NCI-H2171 (cell line): ENCODE data around the gene ZNF574.

Source experiments
- DNase-seq: peaks from one replicate; lab custom pipeline; 2025; lab: John Stamatoyannopoulos, UW

Gene ZNF574

GRCh38 chr19:42102877-42103276 lies 26.9 kb downstream of the ZNF574 start:
- DNase-seq = no peak

- no peak for DNase-seq
Measured at GRCh38 chr19:42105368-42105767, 29.4 kb downstream of the ZNF574 start.

GRCh38 chr19:42108527-42109389 lies 32.8 kb downstream of the ZNF574 start:
- peak; percentile 69 for DNase-seq

DNA sequence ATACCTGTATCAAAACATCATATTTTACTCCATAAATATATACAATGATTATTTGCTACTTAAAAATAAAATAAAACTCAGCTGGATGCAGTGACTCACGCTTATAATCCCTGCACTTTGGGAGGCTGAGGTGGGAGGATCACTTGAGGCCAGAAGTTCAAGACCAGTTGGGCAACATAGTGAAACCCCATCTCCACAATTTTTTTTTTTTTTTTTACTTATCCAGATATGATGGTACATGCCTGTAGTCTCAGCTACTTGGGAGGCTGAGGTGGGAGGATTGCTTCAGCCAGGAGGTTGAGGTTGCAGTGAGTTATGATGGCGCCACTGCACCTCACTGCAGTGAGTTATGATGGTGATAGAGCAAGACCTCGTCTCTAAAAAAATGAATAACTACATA lies 33.9 kb downstream of the ZNF574 start:
- no peak for DNase-seq

GRCh38 chr19:42110658-42111057 lies 34.7 kb downstream of the ZNF574 start:
- DNase-seq = no peak

GRCh38 chr19:42111384-42111783 lies 35.4 kb downstream of the ZNF574 start:
- DNase-seq = no peak

- DNase-seq = no peak
Measured at GRCh38 chr19:42111811-42112210, 35.8 kb downstream of the ZNF574 start.

- peak; percentile 95 for DNase-seq
Measured at GRCh38 chr19:42113641-42114348, 37.8 kb downstream of the ZNF574 start.

GRCh38 chr19:42114412-42114811 lies 38.4 kb downstream of the ZNF574 start:
- DNase-seq = peak; percentile 52

GRCh38 chr19:42115219-42115618 lies 39.3 kb downstream of the ZNF574 start:
- DNase-seq = no peak

DNA sequence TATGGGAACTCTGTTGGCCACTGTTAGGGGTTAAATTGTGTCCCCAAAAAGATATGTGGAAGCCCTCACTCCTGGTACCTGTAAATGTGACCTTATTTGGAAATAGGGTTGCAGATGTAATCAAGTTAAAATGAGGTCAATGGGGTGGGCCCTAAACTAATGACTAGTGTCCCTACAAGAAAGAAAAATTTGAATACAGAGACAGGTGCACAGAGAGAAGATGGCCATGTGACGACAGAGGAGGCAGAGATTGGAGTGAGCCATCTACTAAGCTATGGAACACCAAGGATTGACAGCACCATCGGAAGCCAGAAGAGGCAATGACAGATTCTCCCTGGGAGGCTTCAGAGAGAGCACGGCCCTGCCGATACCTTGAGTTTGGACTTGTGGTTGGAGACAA lies 39.7 kb downstream of the ZNF574 start:
- DNase-seq = no peak

- DNase-seq = no peak
Measured at GRCh38 chr19:42116308-42117075, 40.5 kb downstream of the ZNF574 start.

DNA sequence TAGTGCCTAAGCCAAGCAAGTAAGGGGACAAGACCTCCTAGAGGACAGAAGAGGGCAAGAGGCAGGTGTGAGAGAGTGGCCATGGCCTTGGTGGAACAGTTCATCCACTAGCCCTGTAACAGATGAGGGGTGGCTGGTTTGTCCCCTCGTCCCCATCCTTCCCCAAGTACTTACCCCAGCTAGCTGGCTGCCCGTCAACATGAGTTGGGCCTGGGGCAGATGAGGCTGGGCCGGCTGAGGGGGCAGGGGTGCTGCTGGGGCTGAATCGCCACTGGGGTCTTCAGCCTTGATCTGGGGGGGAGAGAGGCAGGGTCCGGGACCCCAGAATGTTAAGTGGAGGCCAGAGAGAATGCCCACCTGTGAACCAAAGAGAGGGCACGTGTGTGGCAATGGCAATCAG lies 41.1 kb downstream of the ZNF574 start:
- no peak for DNase-seq

GRCh38 chr19:42120276-42120980 lies 44.5 kb downstream of the ZNF574 start:
- DNase-seq = no peak

DNA sequence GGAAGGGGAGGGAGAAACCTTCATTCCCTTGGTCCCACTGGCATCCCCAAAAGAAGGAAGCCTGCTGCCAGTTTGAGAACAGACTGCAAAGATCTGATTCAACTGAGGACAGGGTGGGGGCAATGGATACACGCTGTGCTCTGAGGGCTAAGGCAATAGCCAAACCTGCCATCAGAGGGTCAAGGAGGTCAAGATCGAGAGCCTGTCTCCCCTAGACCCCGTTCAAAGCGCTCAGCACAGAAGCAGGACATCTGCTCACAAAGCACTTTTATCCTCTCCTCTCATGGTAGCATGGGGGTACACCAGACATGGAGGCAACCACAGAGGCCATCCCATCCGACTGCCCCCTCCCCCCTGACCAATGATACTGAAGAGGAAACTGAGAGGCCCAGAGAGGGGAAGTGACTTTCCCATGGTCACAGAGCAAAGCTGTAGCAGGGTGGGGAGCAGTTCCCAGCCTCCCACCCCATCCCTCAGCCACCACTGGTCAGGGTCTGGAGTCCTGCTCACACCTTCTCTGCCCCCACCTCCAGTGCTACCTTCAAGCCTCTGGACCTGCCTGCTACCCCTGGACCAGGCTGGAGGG lies 45.2 kb downstream of the ZNF574 start:
- DNase-seq = no peak

DNA sequence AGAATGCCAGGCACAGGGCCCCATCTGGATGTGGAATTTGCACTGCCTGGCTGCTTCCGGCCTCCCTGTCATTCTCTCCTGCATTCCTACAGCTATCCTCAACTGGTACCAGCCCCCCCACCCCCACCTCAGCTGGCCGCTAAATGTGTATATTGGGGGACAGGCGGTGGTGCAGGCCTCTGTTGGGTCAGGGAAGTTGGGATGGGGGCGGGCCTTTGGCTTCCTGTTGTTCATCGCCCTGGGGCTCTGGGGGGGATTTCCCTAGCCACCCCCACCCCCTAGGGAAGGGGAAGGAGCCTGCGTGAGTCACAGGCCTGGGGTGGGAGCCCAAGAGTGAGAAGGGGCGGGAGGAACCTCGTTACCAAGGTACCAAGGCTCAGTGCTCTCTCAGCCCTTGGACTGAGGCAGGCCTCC lies 45.7 kb downstream of the ZNF574 start:
- DNase-seq = no peak

DNA sequence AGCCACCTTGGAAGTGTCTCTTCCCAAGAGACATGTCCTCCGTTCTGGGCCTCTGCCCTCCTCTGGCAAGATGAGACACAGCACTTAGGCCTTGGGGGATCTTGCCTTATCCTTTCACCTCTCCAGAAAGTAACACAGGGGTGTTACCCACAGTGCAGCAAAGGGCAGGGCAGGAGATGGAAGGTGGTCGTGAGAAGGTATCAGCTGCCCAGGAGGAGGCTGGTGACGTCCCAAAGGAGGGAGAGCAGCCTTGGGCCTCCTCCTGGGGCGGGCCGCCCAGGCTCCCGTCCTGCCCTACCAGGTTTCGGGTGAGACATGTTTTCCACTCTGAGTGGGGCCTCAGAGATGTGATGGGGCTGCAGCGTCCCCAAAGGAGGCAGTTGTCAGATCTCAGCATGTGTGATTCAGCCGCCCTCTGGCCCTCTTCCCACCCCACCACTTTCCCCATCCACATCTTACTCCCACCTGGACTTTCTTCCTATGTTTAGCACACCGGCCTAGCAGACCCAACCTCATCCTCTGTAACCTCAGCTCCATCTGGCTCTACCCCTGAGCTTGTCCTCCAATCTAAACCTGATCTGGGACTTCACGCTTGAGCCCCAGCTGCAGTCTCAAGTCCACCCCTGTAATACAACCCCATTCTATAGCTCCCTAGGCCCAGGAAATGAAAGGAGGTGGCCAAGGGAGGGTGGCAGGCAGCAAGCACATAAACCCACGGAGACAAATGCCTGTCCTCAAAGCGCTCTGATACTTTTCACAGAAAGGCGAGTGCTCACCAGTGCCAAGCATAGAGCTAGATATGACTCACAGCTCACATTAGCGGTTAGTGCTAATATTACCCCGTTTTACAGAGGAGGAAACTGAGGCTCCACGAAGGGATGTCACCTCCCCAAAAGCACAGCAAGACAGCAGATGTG lies 47.0 kb downstream of the ZNF574 start:
- no peak for DNase-seq

DNA sequence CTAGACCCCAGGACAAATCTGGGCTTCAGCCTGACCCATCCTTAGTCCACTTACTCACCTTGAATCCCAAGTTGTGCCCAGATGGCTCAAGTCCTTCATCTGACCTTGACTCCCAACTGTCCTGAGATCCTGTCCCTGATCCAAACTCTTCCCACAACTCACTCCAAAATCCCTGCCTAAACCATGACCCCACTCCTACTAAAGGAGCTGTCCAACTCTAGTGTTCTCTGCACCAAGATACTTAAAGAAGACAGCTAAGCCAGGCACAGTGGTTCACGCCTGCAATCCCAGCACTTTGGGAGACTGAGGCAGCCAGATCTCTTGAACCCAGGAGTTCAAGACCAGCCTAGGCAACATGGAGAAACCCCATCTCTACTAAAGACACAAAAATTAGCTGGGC lies 47.8 kb downstream of the ZNF574 start:
- DNase-seq = no peak

- no peak for DNase-seq
Measured at GRCh38 chr19:42124386-42124901, 48.5 kb downstream of the ZNF574 start.

- no peak for DNase-seq
Measured at GRCh38 chr19:42125536-42125935, 49.6 kb downstream of the ZNF574 start.
